Endothelial cell of umbilical vein (primary cell): ENCODE data around the gene CTNNA2.

Experiments
- EZH2 ChIP-seq: IDR thresholded peaks from 2 replicates; pipeline ENCODE4 v1.6.1; 2012; ENCODE audit warnings: borderline replicate concordance, low read depth, mild to moderate bottlenecking, moderate library complexity, low read length, inconsistent platforms; ENCODE audit not compliant: severe bottlenecking
- MYC ChIP-seq: IDR thresholded peaks from one replicate; pipeline ENCODE4 v1.6.1; 2011; ENCODE audit warnings: mild to moderate bottlenecking, low read depth, low read length
- POLR2A ChIP-seq: IDR thresholded peaks from 2 replicates; pipeline ENCODE4 v1.6.1; 2012; ENCODE audit warnings: low read depth, mild to moderate bottlenecking, control low read depth, low read length
- POLR2AphosphoS5 ChIP-seq: IDR thresholded peaks from 2 replicates; pipeline ENCODE4 v1.6.1; 2012; ENCODE audit warnings: low read depth, mild to moderate bottlenecking, control low read depth, low read length, moderate library complexity; ENCODE audit not compliant: insufficient read depth
- TF ChIP-seq, protein P1 (sequence below), 2 donors: IDR thresholded peaks; 1 replicate in 1 of 2; 2 replicates in 1 of 2; pipeline ENCODE4 v1.5.1; 2011; ENCODE audit warnings: low read length in 2 of 2, mild to moderate bottlenecking in 2 of 2, moderate library complexity in 2 of 2, control low read depth in 1 of 2, inconsistent platforms in 1 of 2, low read depth in 1 of 2; ENCODE audit not compliant: insufficient read depth in 1 of 2; ENCODE audit errors: extremely low read depth in 1 of 2
- TF ChIP-seq, protein P2 (sequence below): IDR thresholded peaks from 2 replicates; pipeline ENCODE4 v1.6.1; 2011; ENCODE audit not compliant: insufficient read depth, insufficient read length

DNA sequence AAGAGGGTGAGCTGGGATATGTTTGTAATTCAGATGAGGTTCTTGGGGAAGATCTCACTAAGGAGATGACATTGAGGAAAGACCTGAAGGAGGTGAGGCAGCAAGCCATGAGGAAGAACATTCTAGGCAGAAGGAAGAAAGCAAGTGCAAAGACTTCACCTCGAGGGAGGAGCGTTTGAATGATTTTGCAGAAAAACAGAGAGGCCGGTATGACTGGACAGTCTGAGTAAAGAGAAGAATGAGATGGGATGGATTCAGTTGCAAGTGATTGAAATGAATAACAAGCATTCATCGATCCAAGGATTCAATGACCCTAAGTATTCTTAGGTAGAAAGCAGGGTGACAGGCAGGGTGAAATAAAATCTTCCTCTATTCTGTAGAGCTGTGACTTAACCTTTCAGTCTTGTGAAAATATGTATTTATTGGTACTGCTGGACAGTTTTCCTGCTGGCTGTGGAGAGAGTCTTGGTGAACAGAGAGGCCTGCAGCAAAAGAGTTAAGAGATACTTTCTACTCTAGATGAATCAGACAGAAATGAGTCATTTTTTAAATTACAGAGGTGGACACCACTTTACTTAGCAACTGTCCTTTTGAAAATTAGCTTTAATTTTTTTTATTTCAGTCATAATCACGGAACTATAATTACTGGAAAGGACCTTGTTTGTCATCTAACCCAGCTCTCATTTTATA is 513.3 kb downstream of the CTNNA2 start:
- TF ChIP-seq, protein P1, sequence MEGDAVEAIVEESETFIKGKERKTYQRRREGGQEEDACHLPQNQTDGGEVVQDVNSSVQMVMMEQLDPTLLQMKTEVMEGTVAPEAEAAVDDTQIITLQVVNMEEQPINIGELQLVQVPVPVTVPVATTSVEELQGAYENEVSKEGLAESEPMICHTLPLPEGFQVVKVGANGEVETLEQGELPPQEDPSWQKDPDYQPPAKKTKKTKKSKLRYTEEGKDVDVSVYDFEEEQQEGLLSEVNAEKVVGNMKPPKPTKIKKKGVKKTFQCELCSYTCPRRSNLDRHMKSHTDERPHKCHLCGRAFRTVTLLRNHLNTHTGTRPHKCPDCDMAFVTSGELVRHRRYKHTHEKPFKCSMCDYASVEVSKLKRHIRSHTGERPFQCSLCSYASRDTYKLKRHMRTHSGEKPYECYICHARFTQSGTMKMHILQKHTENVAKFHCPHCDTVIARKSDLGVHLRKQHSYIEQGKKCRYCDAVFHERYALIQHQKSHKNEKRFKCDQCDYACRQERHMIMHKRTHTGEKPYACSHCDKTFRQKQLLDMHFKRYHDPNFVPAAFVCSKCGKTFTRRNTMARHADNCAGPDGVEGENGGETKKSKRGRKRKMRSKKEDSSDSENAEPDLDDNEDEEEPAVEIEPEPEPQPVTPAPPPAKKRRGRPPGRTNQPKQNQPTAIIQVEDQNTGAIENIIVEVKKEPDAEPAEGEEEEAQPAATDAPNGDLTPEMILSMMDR (IDR thresholded peaks at IDR 0.05; ENCODE audit: extremely low read depth in 1 of 2, insufficient read depth in 1 of 2, low read depth in 1 of 2, low read length in 2 of 2) = no peak
- TF ChIP-seq POLR2AphosphoS5 (no peak), EZH2 (no peak), POLR2A (no peak), MYC (no peak)
- TF ChIP-seq, protein P2, sequence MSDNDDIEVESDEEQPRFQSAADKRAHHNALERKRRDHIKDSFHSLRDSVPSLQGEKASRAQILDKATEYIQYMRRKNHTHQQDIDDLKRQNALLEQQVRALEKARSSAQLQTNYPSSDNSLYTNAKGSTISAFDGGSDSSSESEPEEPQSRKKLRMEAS = no peak
